ENCODE results near the gene AKAP13. TPM values are rescaled to one million over a fixed set of nuclear protein-coding genes. Genes with fewer than 3 reads are reported as not detected.

AKAP13 gene
- total RNA-seq, 1 donor from 2014 or later, result 73.8 TPM

GRCh38 chr15:85379403-85380131 lies 836 bp upstream of the AKAP13 start:
- Histone ChIP-seq H3K79me2 (ENCODE audit: low read depth) (peaks cover 36% of the 10 kb centered on the region), H3K27ac (no peak overlapping the region), H2AFZ (replicated peaks) (peak overlapping the region; percentile 60), H3K4me3 (peak overlapping the region; percentile 85), H3K9me3 (ENCODE audit: low read depth) (no peaks in the 10 kb centered on the region), H4K20me1 (ENCODE audit: low read depth) (peaks cover 35% of the 10 kb centered on the region), H3F3A (ENCODE audit: low read depth) (peaks cover 9% of the 10 kb centered on the region), H3K36me3 (no peaks in the 10 kb centered on the region), H3K4me2 (peak overlapping the region; percentile 79), H3K27me3 (no peaks in the 10 kb centered on the region), H3K4me1 (peaks cover 17% of the 10 kb centered on the region), H3K9ac (no peak overlapping the region)
- Mint-ChIP-seq H3K4me1 (peaks cover 29% of the 10 kb centered on the region), H3K9me3 (peaks cover under 1% of the 10 kb centered on the region), H3K4me3 (peak overlapping the region; percentile 93), H3K36me3 (peaks cover 4% of the 10 kb centered on the region), H3K27me3 (ENCODE audit: insufficient read depth, low read depth) (peaks cover 2% of the 10 kb centered on the region), H3K27ac (no peak overlapping the region)
- TF ChIP-seq EZH2phosphoT487 (IDR thresholded peaks at IDR 0.05) (no peak), EZH2 (IDR thresholded peaks at IDR 0.05) (no peak), CTCF (IDR thresholded peaks at IDR 0.05) (no peak)
- peak; percentile 17 for DNase-seq (ENCODE audit: low spot score)

- peak overlapping the region; percentile 92 for H3K27ac Mint-ChIP-seq
- Histone ChIP-seq H3K9ac (peak overlapping the region; percentile 57), H3K27me3 (no peaks in the 10 kb centered on the region), H3K4me3 (peak overlapping the region; percentile 85), H3K79me2 (ENCODE audit: low read depth) (peaks cover 51% of the 10 kb centered on the region), H4K20me1 (ENCODE audit: low read depth) (peaks cover 49% of the 10 kb centered on the region), H3K36me3 (no peaks in the 10 kb centered on the region), H2AFZ (replicated peaks) (peak overlapping the region; percentile 77), H3K27ac (peak overlapping the region; percentile 94), H3K4me1 (peaks cover 17% of the 10 kb centered on the region), H3F3A (ENCODE audit: low read depth) (peaks cover 9% of the 10 kb centered on the region), H3K4me2 (peak overlapping the region; percentile 100), H3K9me3 (ENCODE audit: low read depth) (no peaks in the 10 kb centered on the region)
- peak; percentile 90 for DNase-seq (ENCODE audit: low spot score)
- peak overlapping the region; percentile 93 for H3K4me3 Mint-ChIP-seq
- peaks cover 32% of the 10 kb centered on the region for H3K4me1 Mint-ChIP-seq
- H3K27me3 Mint-ChIP-seq (ENCODE audit: insufficient read depth, low read depth), result peaks cover 2% of the 10 kb centered on the region
- H3K9me3 Mint-ChIP-seq, result peaks cover 9% of the 10 kb centered on the region
- peaks cover 15% of the 10 kb centered on the region for H3K36me3 Mint-ChIP-seq
- TF ChIP-seq EZH2phosphoT487 (IDR thresholded peaks at IDR 0.05) (no peak), CTCF (IDR thresholded peaks at IDR 0.05) (no peak), EZH2 (IDR thresholded peaks at IDR 0.05) (no peak)
Observed at GRCh38 chr15:85380812-85381642, 624 bp downstream of the AKAP13 start.

GRCh38 chr15:85381850-85382751 lies 1.7 kb downstream of the AKAP13 start:
- peaks cover 60% of the 10 kb centered on the region for H4K20me1 ChIP-seq (ENCODE audit: low read depth)
- H3K4me2 ChIP-seq, result peak overlapping the region; percentile 100
- peaks cover 13% of the 10 kb centered on the region for H3K9me3 Mint-ChIP-seq
- peaks cover 2% of the 10 kb centered on the region for H3K27me3 Mint-ChIP-seq (ENCODE audit: insufficient read depth, low read depth)
- peaks cover 17% of the 10 kb centered on the region for H3K4me1 ChIP-seq
- TF ChIP-seq EZH2 (IDR thresholded peaks at IDR 0.05) (no peak), CTCF (IDR thresholded peaks at IDR 0.05) (no peak), EZH2phosphoT487 (IDR thresholded peaks at IDR 0.05) (no peak)
- H3K4me3 Mint-ChIP-seq, result peak overlapping the region; percentile 90
- peak overlapping the region; percentile 57 for H3K9ac ChIP-seq
- peaks cover 61% of the 10 kb centered on the region for H3K79me2 ChIP-seq (ENCODE audit: low read depth)
- H3K4me1 Mint-ChIP-seq, result peaks cover 32% of the 10 kb centered on the region
- H3K4me3 ChIP-seq, result peak overlapping the region; percentile 85
- peaks cover 9% of the 10 kb centered on the region for H3F3A ChIP-seq (ENCODE audit: low read depth)
- peaks cover 20% of the 10 kb centered on the region for H3K36me3 Mint-ChIP-seq
- H3K9me3 ChIP-seq (ENCODE audit: low read depth), result no peaks in the 10 kb centered on the region
- H3K27ac ChIP-seq, result no peak overlapping the region
- H3K36me3 ChIP-seq, result no peaks in the 10 kb centered on the region
- DNase-seq (ENCODE audit: low spot score), result no peak
- no peaks in the 10 kb centered on the region for H3K27me3 ChIP-seq
- peak overlapping the region; percentile 23 for H3K27ac Mint-ChIP-seq
- H2AFZ ChIP-seq (replicated peaks), result no peak overlapping the region

Data from neural progenitor cell (in vitro differentiated cells).